ENCODE results near the gene SCML1.

SCML1 gene

GRCh38 chrX:17736856-17737709 lies at the start of gene SCML1:
SCML1 (plus strand) TSS chrX:17737493; CDS start chrX:17744187, 6,694 bp downstream.
- DNase-seq, result peak; percentile 97
- Histone ChIP-seq H3K27ac (peak within 1 kb of the TSS; percentile 70), H3K4me3 (ENCODE audit: low read depth, low read length) (peak within 1 kb of the TSS; percentile 73), H3K27me3 (replicated peaks) (no peaks in the 10 kb centered on the region), H3K36me3 (replicated peaks) (no peaks in the 10 kb centered on the region)
- TF ChIP-seq CTCF (IDR thresholded peaks at IDR 0.05; ENCODE audit: low read depth, low read length, missing control alignments), result no peak
- in situ Hi-C loops (cut with HindIII; ENCODE audit: low pct_ligation_motif_present, low sequenced_read_pairs), result no loop called here

- no peak overlapping the region for H3K27ac ChIP-seq
- H3K36me3 ChIP-seq (replicated peaks), result no peaks in the 10 kb centered on the region
- no peak overlapping the region for H3K4me3 ChIP-seq (ENCODE audit: low read depth, low read length)
- no peak for DNase-seq
- no peak for TF ChIP-seq CTCF (IDR thresholded peaks at IDR 0.05; ENCODE audit: low read depth, low read length, missing control alignments)
- no peaks in the 10 kb centered on the region for H3K27me3 ChIP-seq (replicated peaks)
- in situ Hi-C loops (cut with HindIII; ENCODE audit: low pct_ligation_motif_present, low sequenced_read_pairs), result no loop called here
These were observed 49.6 kb upstream of the SCML1 start for GRCh38 chrX:17687648-17688047.

GRCh38 chrX:17689971-17690409 lies 47.3 kb upstream of the SCML1 start:
- DNase-seq, result peak; percentile 72
- H3K36me3 ChIP-seq (replicated peaks), result no peaks in the 10 kb centered on the region
- in situ Hi-C loops (cut with HindIII; ENCODE audit: low pct_ligation_motif_present, low sequenced_read_pairs), result no loop called here
- no peak overlapping the region for H3K4me3 ChIP-seq (ENCODE audit: low read depth, low read length)
- peak; percentile 70 for TF ChIP-seq CTCF (IDR thresholded peaks at IDR 0.05; ENCODE audit: low read depth, low read length, missing control alignments)
- H3K27me3 ChIP-seq (replicated peaks), result no peaks in the 10 kb centered on the region
- H3K27ac ChIP-seq, result no peak overlapping the region

GRCh38 chrX:17692709-17693346 lies 44.5 kb upstream of the SCML1 start:
- no peaks in the 10 kb centered on the region for H3K36me3 ChIP-seq (replicated peaks)
- in situ Hi-C loops (cut with HindIII; ENCODE audit: low pct_ligation_motif_present, low sequenced_read_pairs), result no loop called here
- no peak overlapping the region for H3K4me3 ChIP-seq (ENCODE audit: low read depth, low read length)
- no peak overlapping the region for H3K27ac ChIP-seq
- no peaks in the 10 kb centered on the region for H3K27me3 ChIP-seq (replicated peaks)
- TF ChIP-seq CTCF (IDR thresholded peaks at IDR 0.05; ENCODE audit: low read depth, low read length, missing control alignments), result no peak
- peak; percentile 24 for DNase-seq

- Histone ChIP-seq H3K27me3 (replicated peaks) (no peaks in the 10 kb centered on the region), H3K27ac (no peak overlapping the region), H3K4me3 (ENCODE audit: low read depth, low read length) (no peak overlapping the region), H3K36me3 (replicated peaks) (no peaks in the 10 kb centered on the region)
- DNase-seq, result no peak
- no peak for TF ChIP-seq CTCF (IDR thresholded peaks at IDR 0.05; ENCODE audit: low read depth, low read length, missing control alignments)
- in situ Hi-C loops (cut with HindIII; ENCODE audit: low pct_ligation_motif_present, low sequenced_read_pairs), result no loop called here
These were observed 40.1 kb upstream of the SCML1 start for GRCh38 chrX:17697191-17697590.

Data from brain microvascular endothelial cell (primary cell).